HEK293T (cell line): Measurements from ENCODE around the gene SRD5A1.

Source experiments
- CTCF ChIA-PET: fragments of 350-600 bp; formaldehyde crosslinking; extraction: SDS; loops from one replicate; lab custom pipeline; 2021; ENCODE audit warnings: antibody characterized with exemption, inconsistent platforms; lab: Yijun Ruan, JAX
- POLR2A ChIA-PET: fragments of 350-600 bp; formaldehyde crosslinking; extraction: SDS; loops from one replicate; lab custom pipeline; 2020; ENCODE audit warnings: antibody characterized with exemption, inconsistent platforms; lab: Yijun Ruan, JAX
- DNase-seq: peaks from one replicate; pipeline ENCODE4 v3.0.0; 2012; ENCODE audit warnings: mixed read lengths; ENCODE audit errors: extremely low spot score
- ARNT ChIP-seq: fragments of 450-650 bp; IDR thresholded peaks from 2 replicates; pipeline ENCODE4 v1.6.1; 2017; ENCODE audit warnings: mild to moderate bottlenecking
- BHLHE40 ChIP-seq: fragments of 450-650 bp; IDR thresholded peaks from 2 replicates; pipeline ENCODE4 v1.6.1; 2016; ENCODE audit warnings: mild to moderate bottlenecking, moderate library complexity, borderline replicate concordance
- CTBP1 ChIP-seq: fragments of 450-650 bp; IDR thresholded peaks from 2 replicates; pipeline ENCODE4 v1.6.1; 2016; ENCODE audit warnings: borderline replicate concordance
- ELF4 ChIP-seq: fragments of 450-650 bp; IDR thresholded peaks from 2 replicates; pipeline ENCODE4 v1.6.1; 2017; ENCODE audit warnings: antibody characterized with exemption
- FOXA1 ChIP-seq: fragments of 450-650 bp; IDR thresholded peaks from 2 replicates; pipeline ENCODE4 v1.6.1; 2016; ENCODE audit warnings: mild to moderate bottlenecking
- FOXK2 ChIP-seq: fragments of 450-650 bp; IDR thresholded peaks from 2 replicates; pipeline ENCODE4 v1.6.1; 2016; ENCODE audit warnings: mild to moderate bottlenecking
- FOXM1 ChIP-seq: fragments of 450-650 bp; IDR thresholded peaks from 2 replicates; pipeline ENCODE4 v1.6.1; 2017; ENCODE audit warnings: mild to moderate bottlenecking, borderline replicate concordance
- HDGF ChIP-seq: fragments of 450-650 bp; IDR thresholded peaks from 2 replicates; pipeline ENCODE4 v1.6.1; 2017; ENCODE audit warnings: antibody characterized with exemption, borderline replicate concordance
- L3MBTL2 ChIP-seq: fragments of 450-650 bp; conservative IDR thresholded peaks from 2 replicates; pipeline ENCODE4 v1.6.1; 2016; ENCODE audit warnings: mild to moderate bottlenecking
- LEF1 ChIP-seq: fragments of 450-650 bp; IDR thresholded peaks from 2 replicates; pipeline ENCODE4 v1.6.1; 2017; ENCODE audit warnings: mild to moderate bottlenecking, borderline replicate concordance
- NFRKB ChIP-seq: fragments of 450-650 bp; IDR thresholded peaks from 2 replicates; pipeline ENCODE4 v1.6.1; 2016; ENCODE audit warnings: mild to moderate bottlenecking, moderate library complexity
- SP1 ChIP-seq: fragments of 450-650 bp; IDR thresholded peaks from 2 replicates; pipeline ENCODE4 v1.6.1; 2017
- SUZ12 ChIP-seq: fragments of 450-650 bp; IDR thresholded peaks from 2 replicates; pipeline ENCODE4 v1.6.1; 2016; ENCODE audit warnings: mild to moderate bottlenecking
- TARDBP ChIP-seq: fragments of 450-650 bp; IDR thresholded peaks from 2 replicates; pipeline ENCODE4 v1.6.1; 2016
- ZNF384 ChIP-seq: fragments of 450-650 bp; IDR thresholded peaks from 2 replicates; pipeline ENCODE4 v1.6.1; 2016
- TF ChIP-seq, protein P1 (sequence below): fragments of 450-650 bp; IDR thresholded peaks from 2 replicates; pipeline ENCODE4 v1.6.1; 2016

The SRD5A1 gene

DNA sequence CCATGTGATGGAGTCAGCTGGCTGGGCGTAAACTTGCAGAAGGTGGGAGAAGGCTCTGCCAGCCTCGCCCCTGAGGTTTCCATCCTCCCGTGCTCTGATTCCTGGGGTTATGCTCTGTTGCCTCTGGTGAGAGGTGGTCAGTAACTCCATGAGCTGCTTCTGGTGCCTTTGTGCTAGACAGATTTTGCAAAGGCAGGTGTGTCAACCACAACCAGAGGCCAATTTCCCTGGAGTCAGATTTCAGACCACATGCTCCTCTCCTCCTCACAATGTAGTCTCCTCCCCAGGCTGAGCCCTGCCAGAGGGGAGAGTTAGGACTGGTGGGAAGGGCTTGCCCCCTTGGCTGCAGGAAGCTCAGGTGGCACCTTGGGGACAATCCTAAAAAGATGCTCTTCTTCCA lies 41.2 kb downstream of the SRD5A1 start:
- DNase-seq, result no peak
- ChIA-PET POLR2A (no interaction called here), CTCF (no interaction called here)
- TF ChIP-seq, protein P1, sequence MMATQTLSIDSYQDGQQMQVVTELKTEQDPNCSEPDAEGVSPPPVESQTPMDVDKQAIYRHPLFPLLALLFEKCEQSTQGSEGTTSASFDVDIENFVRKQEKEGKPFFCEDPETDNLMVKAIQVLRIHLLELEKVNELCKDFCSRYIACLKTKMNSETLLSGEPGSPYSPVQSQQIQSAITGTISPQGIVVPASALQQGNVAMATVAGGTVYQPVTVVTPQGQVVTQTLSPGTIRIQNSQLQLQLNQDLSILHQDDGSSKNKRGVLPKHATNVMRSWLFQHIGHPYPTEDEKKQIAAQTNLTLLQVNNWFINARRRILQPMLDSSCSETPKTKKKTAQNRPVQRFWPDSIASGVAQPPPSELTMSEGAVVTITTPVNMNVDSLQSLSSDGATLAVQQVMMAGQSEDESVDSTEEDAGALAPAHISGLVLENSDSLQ, result no peak
- no peak for TF ChIP-seq BHLHE40
- TF ChIP-seq SP1, result no peak
- no peak for TF ChIP-seq SUZ12
- TF ChIP-seq FOXA1, result no peak
- TF ChIP-seq FOXM1, result no peak
- no peak for TF ChIP-seq NFRKB
- no peak for TF ChIP-seq HDGF
- TF ChIP-seq ARNT, result no peak
- TF ChIP-seq L3MBTL2, result no peak
- TF ChIP-seq CTBP1, result no peak
- no peak for TF ChIP-seq LEF1
- TF ChIP-seq ZNF384, result no peak
- no peak for TF ChIP-seq FOXK2
- no peak for TF ChIP-seq ELF4
- no peak for TF ChIP-seq TARDBP

DNA sequence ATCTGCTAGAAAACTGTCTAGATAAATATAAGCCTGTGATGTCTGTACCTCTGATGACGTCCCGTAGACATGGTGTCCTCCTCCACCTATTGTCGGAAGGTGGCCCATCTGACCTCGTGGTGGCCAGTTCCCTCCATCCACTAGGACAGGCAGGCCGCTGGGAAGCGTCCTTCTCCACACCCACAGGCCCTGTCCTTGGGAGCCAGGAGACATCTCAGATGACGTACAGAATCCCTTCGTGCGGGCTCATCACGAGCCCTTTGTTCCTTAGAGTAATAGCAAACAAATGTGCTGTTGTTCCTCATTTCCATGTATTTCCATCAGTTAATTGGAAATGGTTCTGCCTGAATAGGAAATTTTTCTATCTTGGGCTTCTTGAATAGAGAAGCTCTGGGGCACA lies 41.6 kb downstream of the SRD5A1 start:
- ChIA-PET POLR2A (no interaction called here), CTCF (no interaction called here)

DNA sequence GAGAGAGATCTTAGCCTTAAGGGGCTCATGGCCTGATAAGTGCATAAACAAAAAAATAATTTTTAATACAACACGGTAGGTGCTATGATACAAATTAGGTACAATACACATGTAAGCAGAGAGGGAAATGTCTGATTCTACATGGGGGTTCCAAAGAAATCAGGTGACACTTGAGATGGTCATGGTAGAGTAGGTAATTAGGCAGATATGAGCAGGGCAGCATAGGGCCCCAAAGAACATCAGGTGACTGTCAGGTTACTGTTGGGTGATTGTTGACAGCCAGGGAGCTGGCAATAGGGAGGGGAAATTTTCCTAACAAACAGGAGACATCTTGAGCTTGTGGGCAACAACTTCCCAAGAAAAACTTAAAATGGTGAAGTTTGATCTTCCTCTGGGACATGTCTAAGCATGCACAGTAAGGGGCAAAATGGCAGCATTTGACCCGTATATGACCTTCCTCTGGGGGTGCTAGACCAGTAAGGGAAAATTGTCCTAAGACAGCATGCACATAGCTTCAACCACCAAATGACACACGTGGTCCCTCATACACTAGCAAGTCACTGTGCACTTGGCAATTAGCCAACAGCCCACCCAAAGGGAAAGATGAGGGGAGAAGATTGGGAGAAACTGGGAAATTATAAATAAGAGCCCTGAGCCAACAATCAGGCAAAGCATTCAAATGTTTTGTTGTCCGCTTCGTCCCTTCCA lies 42.7 kb downstream of the SRD5A1 start:
- no peak for DNase-seq
- TF ChIP-seq L3MBTL2, result no peak
- TF ChIP-seq TARDBP, result no peak
- TF ChIP-seq SUZ12, result no peak
- TF ChIP-seq CTBP1, result no peak
- TF ChIP-seq ZNF384, result no peak
- no peak for TF ChIP-seq FOXK2
- TF ChIP-seq NFRKB, result no peak
- TF ChIP-seq ARNT, result no peak
- TF ChIP-seq, protein P1, result no peak
- TF ChIP-seq LEF1, result no peak
- no peak for TF ChIP-seq FOXM1
- TF ChIP-seq BHLHE40, result no peak
- no peak for TF ChIP-seq HDGF
- TF ChIP-seq SP1, result no peak
- no peak for TF ChIP-seq ELF4
- no peak for TF ChIP-seq FOXA1
- POLR2A ChIA-PET, result no interaction called here
- CTCF ChIA-PET, result no interaction called here

More for the DNA sequence above, 41.6 kb downstream of the SRD5A1 start:
- TF ChIP-seq ELF4, result no peak
- no peak for TF ChIP-seq L3MBTL2
- no peak for TF ChIP-seq TARDBP
- TF ChIP-seq SUZ12, result no peak
- TF ChIP-seq SP1, result no peak
- no peak for TF ChIP-seq FOXM1
- no peak for TF ChIP-seq HDGF
- TF ChIP-seq FOXK2, result no peak
- no peak for TF ChIP-seq ZNF384
- TF ChIP-seq FOXA1, result no peak
- no peak for TF ChIP-seq BHLHE40
- no peak for TF ChIP-seq LEF1
- TF ChIP-seq ARNT, result no peak
- DNase-seq, result no peak

DNA sequence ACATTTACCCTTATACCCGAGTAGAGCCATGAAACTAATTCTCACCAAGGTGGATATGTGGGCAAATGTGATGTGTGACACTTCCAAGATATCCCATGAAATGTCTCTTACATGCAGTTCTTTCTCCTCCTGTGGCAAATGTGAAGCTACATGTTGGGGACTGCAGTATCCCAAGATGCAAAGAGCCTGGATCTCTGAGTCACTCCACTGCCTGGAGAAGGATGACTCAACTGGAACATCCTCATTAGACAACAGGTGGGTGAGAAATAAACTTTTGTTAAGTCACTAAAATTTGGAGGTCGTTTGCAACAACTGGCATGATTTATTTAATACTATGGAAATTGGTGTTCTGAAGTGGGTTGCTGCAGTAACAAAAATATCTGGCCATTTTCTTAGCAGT lies 43.5 kb downstream of the SRD5A1 start:
- ChIA-PET CTCF (interaction anchor here (0.6 kb wide), 1 partner anchor 46 kb away, joined by 3 read pairs; no protein-coding TSS in a partner anchor), POLR2A (no interaction called here)
- TF ChIP-seq FOXK2 (no peak), ELF4 (no peak)
- DNase-seq, result no peak

DNA sequence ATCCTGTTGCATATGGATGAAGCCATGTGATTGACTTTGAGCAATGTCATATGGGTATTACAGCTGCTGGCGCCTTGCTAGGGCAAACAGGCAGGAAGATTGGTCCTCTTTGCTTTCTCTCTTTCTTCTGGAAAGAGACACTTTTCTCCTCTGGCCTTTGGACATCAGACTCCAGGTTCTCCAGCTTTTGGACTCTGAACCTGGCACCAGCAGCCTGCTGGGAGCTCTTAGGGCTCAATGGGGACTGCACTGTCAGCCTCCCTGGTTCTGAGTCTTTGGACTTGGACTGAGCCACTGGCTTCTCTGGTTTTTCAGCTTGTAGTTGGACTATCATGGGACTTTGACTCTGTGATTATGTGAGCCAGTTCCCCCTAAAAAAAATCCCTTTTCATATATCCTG lies 45.1 kb downstream of the SRD5A1 start:
- TF ChIP-seq CTBP1 (no peak), SUZ12 (no peak), HDGF (no peak)
- POLR2A ChIA-PET, result no interaction called here
- no peak for DNase-seq
- CTCF ChIA-PET, result no interaction called here

DNA sequence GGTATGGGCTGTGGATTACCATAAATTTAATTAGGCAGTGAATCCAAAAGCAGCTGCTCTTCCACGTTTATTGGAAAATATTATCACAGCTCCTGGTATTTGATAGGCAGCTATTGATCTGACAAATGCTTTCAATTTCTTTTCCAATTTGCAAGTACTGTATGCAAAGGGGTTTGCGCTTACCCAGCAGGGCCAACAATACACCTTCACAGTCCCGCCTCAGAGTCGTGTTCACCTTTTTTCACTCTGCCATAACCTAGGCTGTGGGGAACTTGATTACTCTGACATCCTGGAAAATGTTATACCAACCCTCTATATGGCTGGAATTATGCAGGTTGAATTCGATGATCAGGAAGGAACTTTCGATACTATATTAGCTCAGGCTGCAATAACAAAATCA lies 47.7 kb downstream of the SRD5A1 start:
- TF ChIP-seq SP1 (no peak), HDGF (no peak), TARDBP (no peak), ELF4 (no peak), FOXK2 (no peak), FOXA1 (no peak), ZNF384 (no peak), LEF1 (no peak), FOXM1 (no peak), L3MBTL2 (no peak), SUZ12 (no peak)
- TF ChIP-seq, protein P1, result no peak

More for the DNA sequence above, 47.7 kb downstream of the SRD5A1 start:
- no peak for DNase-seq
- CTCF ChIA-PET, result interaction anchor here (0.6 kb wide), 1 partner anchor 720 kb away, joined by 3 read pairs; no protein-coding TSS in a partner anchor
- POLR2A ChIA-PET, result interaction anchor here (1.4 kb wide), 1 partner anchor 32 kb away, joined by 4 read pairs; the partner anchor contains the start of gene TENT4A
